Keratinocyte (primary cell): ENCODE results near the gene ARRDC4. TPM values are rescaled to one million over a fixed set of nuclear protein-coding genes. Genes with fewer than 3 reads are reported as not detected.

ENCODE experiments used
- DNase-seq: peaks from one replicate; pipeline ENCODE4 v3.0.0-alpha.2; 2011; ENCODE audit warnings: low read depth, missing footprints, low spot score
- FAIRE-seq: peaks from 2 replicates; lab custom pipeline; 2011; peaks lifted over from hg19 to GRCh38; lab: Jason Lieb, UNC
- H2AFZ ChIP-seq: 2 replicates; pipeline ENCODE4 v1.6.0; 2012; ENCODE audit warnings: low read length, control low read depth, inconsistent platforms; ENCODE audit not compliant: control insufficient read depth
- H3K27ac ChIP-seq: 2 replicates; pipeline ENCODE4 v1.5.1; 2011; ENCODE audit warnings: low read length; ENCODE audit not compliant: control insufficient read depth, insufficient read depth
- H3K27me3 ChIP-seq: 3 replicates; pipeline ENCODE4 v1.6.0; 2011; ENCODE audit warnings: low read length; ENCODE audit not compliant: control insufficient read depth, insufficient read depth; ENCODE audit errors: extremely low read depth
- H3K36me3 ChIP-seq, 2 experiments: 2 replicates in 1 of 2; 3 replicates in 1 of 2; pipeline ENCODE4 v1.5.1; 2011; ENCODE audit warnings: low read length in 2 of 2, mild to moderate bottlenecking in 1 of 2; ENCODE audit not compliant: control insufficient read depth in 2 of 2, insufficient read depth in 2 of 2; ENCODE audit errors: extremely low read depth in 1 of 2
- H3K4me1 ChIP-seq: 3 replicates; pipeline ENCODE4 v1.5.1; 2011; ENCODE audit warnings: low read length; ENCODE audit not compliant: control insufficient read depth, insufficient read depth; ENCODE audit errors: extremely low read depth
- H3K4me2 ChIP-seq: 3 replicates; pipeline ENCODE4 v1.6.0; 2011; ENCODE audit warnings: low read depth, low read length; ENCODE audit not compliant: control insufficient read depth, insufficient read depth; ENCODE audit errors: extremely low read depth
- H3K4me3 ChIP-seq, 3 experiments: fragments of 200-600 bp in 1 of 3; sonication (generic) in 1 of 3; 2 replicates in 2 of 3; 3 replicates in 1 of 3; pipeline ENCODE4 v1.5.1; 2011 to 2016; ENCODE audit warnings: low read length in 3 of 3, mild to moderate bottlenecking in 3 of 3, control low read depth in 2 of 3, inconsistent platforms in 1 of 3, low read depth in 1 of 3, mixed read lengths in 1 of 3, mixed run types in 1 of 3, moderate library complexity in 1 of 3; ENCODE audit not compliant: control insufficient read depth in 2 of 3, insufficient read depth in 2 of 3; ENCODE audit errors: extremely low read depth in 1 of 3
- H3K79me2 ChIP-seq: 2 replicates; pipeline ENCODE4 v1.6.0; 2012; ENCODE audit warnings: low read length; ENCODE audit not compliant: control insufficient read depth, insufficient read depth
- H3K9ac ChIP-seq: 3 replicates; pipeline ENCODE4 v1.6.0; 2011; ENCODE audit warnings: low read length; ENCODE audit not compliant: control insufficient read depth, insufficient read depth; ENCODE audit errors: extremely low read depth
- H3K9me1 ChIP-seq: 3 replicates; pipeline ENCODE4 v1.6.0; 2011; ENCODE audit warnings: low read length; ENCODE audit not compliant: control insufficient read depth, insufficient read depth; ENCODE audit errors: extremely low read depth
- H3K9me3 ChIP-seq: 2 replicates; pipeline ENCODE4 v1.5.1; 2012; ENCODE audit warnings: low read depth, low read length; ENCODE audit not compliant: control insufficient read depth
- H4K20me1 ChIP-seq: 3 replicates; pipeline ENCODE4 v1.6.0; 2011; ENCODE audit warnings: low read length; ENCODE audit not compliant: control insufficient read depth, insufficient read depth; ENCODE audit errors: extremely low read depth
- CTCF ChIP-seq, 3 experiments: IDR thresholded peaks in 1 of 3; conservative IDR thresholded peaks in 1 of 3; optimal IDR thresholded peaks in 1 of 3; 2 replicates in 2 of 3; 3 replicates in 1 of 3; pipeline versions ENCODE3 to v1.5.1; 2011; ENCODE audit warnings: low read length in 3 of 3, mild to moderate bottlenecking in 3 of 3, moderate library complexity in 2 of 3, control low read depth in 1 of 3, inconsistent platforms in 1 of 3; ENCODE audit not compliant: insufficient read depth in 2 of 3; ENCODE audit errors: extremely low read depth in 1 of 3
- EZH2 ChIP-seq: IDR thresholded peaks from one replicate; pipeline ENCODE4 v1.6.1; 2012; ENCODE audit warnings: inconsistent platforms, mild to moderate bottlenecking, low read length, moderate library complexity
- dilution Hi-C: fragments of 300-500 bp; cut with MboI; formaldehyde crosslinking; loops from one replicate; pipeline ENCODE4 v1.7.0; 2020; ENCODE audit warnings: low sequenced_read_pairs; ENCODE audit not compliant: extremely low pct_ligation_motif_present
- polyA plus RNA-seq, 5 experiments: library from polyadenylated mRNA; depleted of rRNA in 3 of 5; stranded (reverse) in 3 of 5; stranded (forward) in 1 of 5; unstranded in 1 of 5; fragments of >200 nt; gene quantifications; 1 replicate in 1 of 5; 2 replicates in 3 of 5; 3 replicates in 1 of 5; pipeline versions ENCODE4 v1.2.1 to v1.2.3, GENCODE V29; 2011 to 2012; ENCODE audit warnings: missing spikeins in 2 of 5, low read depth in 1 of 5, low replicate concordance in 1 of 5

Gene ARRDC4
- polyA plus RNA-seq, 1 donor (not counting 4 experiments of a cell fraction or from before 2014, with no cell fraction given) = 34.6 TPM

GRCh38 chr15:97967881-97968280 lies 7.4 kb downstream of the ARRDC4 start:
- H3K4me2 ChIP-seq = no peak overlapping the region
- H3K27me3 ChIP-seq = no peaks in the 10 kb centered on the region
- no peak overlapping the region for H2AFZ ChIP-seq
- no peak overlapping the region for H3K27ac ChIP-seq
- no peaks in the 10 kb centered on the region for H3K9me1 ChIP-seq
- peaks cover 15% of the 10 kb centered on the region for H3K4me1 ChIP-seq
- TF ChIP-seq EZH2 = no peak
- TF ChIP-seq CTCF (optimal IDR thresholded peaks at IDR 0.05 in 1 of 3, IDR thresholded peaks at IDR 0.05 in 1 of 3, conservative IDR thresholded peaks at IDR 0.05 in 1 of 3; ENCODE audit: extremely low read depth in 1 of 3, insufficient read depth in 2 of 3, low read length in 3 of 3) = no peak
- no peak for FAIRE-seq
- H4K20me1 ChIP-seq = no peaks in the 10 kb centered on the region
- H3K79me2 ChIP-seq = peaks cover 14% of the 10 kb centered on the region
- H3K9me3 ChIP-seq = no peaks in the 10 kb centered on the region
- dilution Hi-C loops = no loop called here
- no peak overlapping the region for H3K9ac ChIP-seq
- H3K36me3 ChIP-seq = peaks cover 15 to 19% of the 10 kb centered on the region in 2 experiments
- DNase-seq = no peak
- no peak overlapping the region for H3K4me3 ChIP-seq

- Histone ChIP-seq H3K4me3 (no peak overlapping the region), H3K36me3 (peaks cover 15 to 19% of the 10 kb centered on the region in 2 experiments), H3K79me2 (peaks cover 10% of the 10 kb centered on the region), H3K4me2 (peak overlapping the region; percentile 20), H3K4me1 (peaks cover 15% of the 10 kb centered on the region), H3K27me3 (no peaks in the 10 kb centered on the region), H2AFZ (no peak overlapping the region), H3K27ac (no peak overlapping the region), H3K9ac (no peak overlapping the region), H3K9me3 (no peaks in the 10 kb centered on the region), H3K9me1 (no peaks in the 10 kb centered on the region), H4K20me1 (no peaks in the 10 kb centered on the region)
- DNase-seq (no peak), FAIRE-seq (peak; percentile 87)
- dilution Hi-C loops = no loop called here
- TF ChIP-seq EZH2 = no peak
- no peak for TF ChIP-seq CTCF (optimal IDR thresholded peaks at IDR 0.05 in 1 of 3, IDR thresholded peaks at IDR 0.05 in 1 of 3, conservative IDR thresholded peaks at IDR 0.05 in 1 of 3; ENCODE audit: extremely low read depth in 1 of 3, insufficient read depth in 2 of 3, low read length in 3 of 3)
Measured at GRCh38 chr15:97968380-97968779, 7.9 kb downstream of the ARRDC4 start.
